HCT116 (cell line): Measurements from ENCODE around the gene LSS. TPM values are rescaled to one million over a fixed set of nuclear protein-coding genes. Genes with fewer than 3 reads are reported as not detected.

Experiments used
- ATAC-seq: fragments of 200-7000 bp; cut with Tn5 transposase; 2 replicates; pipeline ENCODE4 v1.9.1; 2020; ENCODE audit warnings: mild to moderate bottlenecking, moderate library complexity
- BruUV-seq: library from RNA; stranded (reverse); fragments of 400-500 nt; replicated peaks from 2 replicates; lab custom pipeline; 2021; lab: Mats Ljungman, UMichigan
- CTCF ChIA-PET: fragments of 300-600 bp; sonication (Branson Sonifier 250); formaldehyde crosslinking; loops from one replicate; lab custom pipeline; 2021; ENCODE audit warnings: antibody characterized with exemption; lab: Charles Lee
- POLR2A ChIA-PET: fragments of 300-600, 350-600 bp; sonication (Branson Sonifier 250); formaldehyde crosslinking; loops from one replicate; lab custom pipeline; 2021; ENCODE audit warnings: antibody characterized with exemption; lab: Charles Lee
- RAD21 ChIA-PET, 2 experiments: fragments of 300-600 bp; sonication (Branson Sonifier 250); formaldehyde crosslinking; loops; one replicate each; lab custom pipeline; 2023; ENCODE audit warnings: low total read pairs in 2 of 2; ENCODE audit not compliant: uncharacterized antibody in 2 of 2, unreplicated experiment in 2 of 2, low non-redundant PET in 1 of 2; lab: Charles Lee
- DNase-seq: peaks from one replicate; pipeline ENCODE4 v3.0.0-alpha.2; 2010; ENCODE audit warnings: low read depth, low spot score
- H2AFZ ChIP-seq: fragments of 200-600 bp; shearing (Covaris generic), sonication (generic); 2 replicates; pipeline ENCODE4 v1.6.1; 2017; ENCODE audit warnings: low read depth, mixed run types, mixed read lengths, antibody characterized with exemption, low read length; ENCODE audit not compliant: poor library complexity, severe bottlenecking
- H3K27ac ChIP-seq: 2 replicates; pipeline ENCODE4 v1.5.1; 2012; ENCODE audit warnings: low read depth, low read length
- H3K27me3 ChIP-seq: fragments of 200-600 bp; sonication (generic); 2 replicates; pipeline ENCODE4 v1.6.1; 2016; ENCODE audit warnings: mixed run types, low read length, mixed read lengths; ENCODE audit not compliant: insufficient read depth
- H3K36me3 ChIP-seq, 2 experiments: fragments of 200-500 bp in 1 of 2; fragments of 200-600 bp in 1 of 2; sonication (Bioruptor generic) in 1 of 2; sonication (generic) in 1 of 2; 2 replicates each; pipeline versions ENCODE4 v1.5.1 to v1.6.1; 2014 to 2016; ENCODE audit warnings: low read length in 2 of 2, inconsistent platforms in 1 of 2, mixed read lengths in 1 of 2, mixed run types in 1 of 2; ENCODE audit not compliant: insufficient read depth in 2 of 2, control insufficient read depth in 1 of 2
- H3K4me1 ChIP-seq, 2 experiments: fragments of 200-600 bp in 1 of 2; sonication (generic) in 1 of 2; 2 replicates each; pipeline versions ENCODE4 v1.5.1 to v1.6.1; 2012 to 2017; ENCODE audit warnings: low read length in 2 of 2, inconsistent platforms in 1 of 2, mild to moderate bottlenecking in 1 of 2, mixed read lengths in 1 of 2, mixed run types in 1 of 2, moderate library complexity in 1 of 2; ENCODE audit not compliant: insufficient read depth in 2 of 2, control insufficient read depth in 1 of 2
- H3K4me2 ChIP-seq: fragments of 200-600 bp; sonication (generic); 2 replicates; pipeline ENCODE4 v1.6.1; 2017; ENCODE audit warnings: mixed run types, low read length, mixed read lengths
- H3K4me3 ChIP-seq, 2 experiments: fragments of 200-600 bp in 1 of 2; sonication (generic) in 1 of 2; replicated peaks in 1 of 2; 2 replicates each; pipeline ENCODE4 v1.5.1; 2011 to 2016; ENCODE audit warnings: low read length in 2 of 2, control low read depth in 1 of 2, low read depth in 1 of 2, mild to moderate bottlenecking in 1 of 2, mixed read lengths in 1 of 2, mixed run types in 1 of 2
- H3K79me2 ChIP-seq: fragments of 200-600 bp; sonication (generic); 2 replicates; pipeline ENCODE4 v1.6.1; 2017; ENCODE audit warnings: mild to moderate bottlenecking, mixed run types, low read length, moderate library complexity, mixed read lengths; ENCODE audit not compliant: insufficient read depth
- H3K9ac ChIP-seq: fragments of 200-600 bp; sonication (generic); 2 replicates; pipeline ENCODE4 v1.6.1; 2016; ENCODE audit warnings: low read length, mixed read lengths
- H3K9me2 ChIP-seq: fragments of 200-600 bp; sonication (generic), shearing (Covaris generic); 2 replicates; pipeline ENCODE4 v1.6.1; 2017; ENCODE audit warnings: mixed run types, mild to moderate bottlenecking, moderate library complexity; ENCODE audit not compliant: insufficient read depth
- H3K9me3 ChIP-seq, 2 experiments: fragments of 200-500 bp in 1 of 2; fragments of 200-600 bp in 1 of 2; sonication (Bioruptor generic) in 1 of 2; sonication (generic) in 1 of 2; 2 replicates each; pipeline ENCODE4 v1.6.1; 2014 to 2017; ENCODE audit warnings: low read length in 2 of 2, mixed read lengths in 2 of 2, inconsistent platforms in 1 of 2, low read depth in 1 of 2, mild to moderate bottlenecking in 1 of 2, mixed run types in 1 of 2, moderate library complexity in 1 of 2; ENCODE audit not compliant: control insufficient read depth in 1 of 2, insufficient read depth in 1 of 2
- H4K20me1 ChIP-seq: fragments of 200-600 bp; sonication (generic), shearing (Covaris generic); 2 replicates; pipeline ENCODE4 v1.6.1; 2017; ENCODE audit warnings: mixed run types, mild to moderate bottlenecking, moderate library complexity; ENCODE audit not compliant: insufficient read depth
- CBX3 ChIP-seq: IDR thresholded peaks from 2 replicates; pipeline ENCODE4 v1.6.1; 2012; ENCODE audit warnings: low read depth
- CTCF ChIP-seq, 3 experiments: fragments of 200-600 bp in 1 of 3; sonication (generic) in 1 of 3; IDR thresholded peaks in 2 of 3; conservative IDR thresholded peaks in 1 of 3; 2 replicates each; pipeline ENCODE4 v1.5.1; 2012 to 2017; ENCODE audit warnings: low read depth in 2 of 3, low read length in 2 of 3, antibody characterized with exemption in 1 of 3, borderline replicate concordance in 1 of 3, control low read depth in 1 of 3, mild to moderate bottlenecking in 1 of 3, mixed read lengths in 1 of 3, mixed run types in 1 of 3, moderate library complexity in 1 of 3; ENCODE audit not compliant: insufficient read depth in 1 of 3
- EGR1 ChIP-seq: IDR thresholded peaks from 2 replicates; pipeline ENCODE4 v1.6.1; 2012; ENCODE audit warnings: low read depth
- ELF1 ChIP-seq: IDR thresholded peaks from 2 replicates; pipeline ENCODE4 v1.6.1; 2012; ENCODE audit warnings: low read depth, borderline replicate concordance
- EZH2 ChIP-seq: fragments of 200-600 bp; sonication (generic); IDR thresholded peaks from 2 replicates; pipeline ENCODE4 v1.6.1; 2017; ENCODE audit warnings: antibody characterized with exemption, mixed run types
- FOSL1 ChIP-seq: IDR thresholded peaks from 2 replicates; pipeline ENCODE4 v1.6.1; 2012; ENCODE audit warnings: low read depth
- JUND ChIP-seq: IDR thresholded peaks from 2 replicates; pipeline ENCODE4 v1.6.1; 2012
- POLR2A ChIP-seq: IDR thresholded peaks from 2 replicates; pipeline ENCODE4 v1.7.0; 2011; ENCODE audit warnings: borderline replicate concordance; ENCODE audit not compliant: insufficient read depth, insufficient read length; ENCODE audit errors: extremely low read depth
- POLR2AphosphoS5 ChIP-seq: IDR thresholded peaks from 2 replicates; pipeline ENCODE4 v1.6.1; 2011; ENCODE audit warnings: mild to moderate bottlenecking, low read depth, low read length, moderate library complexity
- RAD21 ChIP-seq: IDR thresholded peaks from 2 replicates; pipeline ENCODE4 v1.6.1; 2012; ENCODE audit warnings: low read depth, mild to moderate bottlenecking
- REST ChIP-seq: IDR thresholded peaks from 2 replicates; pipeline ENCODE4 v1.6.1; 2012; ENCODE audit warnings: low read depth
- SP1 ChIP-seq: IDR thresholded peaks from 2 replicates; pipeline ENCODE4 v1.6.1; 2012; ENCODE audit warnings: low read depth
- SRF ChIP-seq: IDR thresholded peaks from 2 replicates; pipeline ENCODE4 v1.6.1; 2012; ENCODE audit warnings: low read depth
- YY1 ChIP-seq: IDR thresholded peaks from 2 replicates; pipeline ENCODE4 v1.6.1; 2011; ENCODE audit warnings: low read length, low read depth, moderate library complexity, mild to moderate bottlenecking; ENCODE audit not compliant: insufficient replicate concordance; ENCODE audit errors: extremely low read depth
- ZFX ChIP-seq: fragments of 450-650 bp; IDR thresholded peaks from 2 replicates; pipeline ENCODE4 v1.6.1; 2017
- ZNF274 ChIP-seq: fragments of 200-500 bp; sonication (Bioruptor generic); IDR thresholded peaks from 2 replicates; pipeline ENCODE4 v1.6.1; 2014; ENCODE audit warnings: mild to moderate bottlenecking, low read depth, low read length, inconsistent platforms
- intact Hi-C: fragments of 100-400 bp; cut with micrococcal nuclease; formaldehyde crosslinking; loops from 2 replicates; pipeline ENCODE4 v1.10.0; 2022
- total RNA-seq: library from RNA; stranded (reverse); gene quantifications from one replicate; pipeline ENCODE4 v1.2.1, GENCODE V29; 2021; ENCODE audit not compliant: unreplicated experiment
- TF ChIP-seq, protein P1 (sequence below): IDR thresholded peaks from 2 replicates; pipeline ENCODE4 v1.6.1; 2012
- TF ChIP-seq, protein P2 (sequence below): IDR thresholded peaks from 2 replicates; pipeline ENCODE4 v1.6.1; 2011; ENCODE audit warnings: mild to moderate bottlenecking, low read length, moderate library complexity; ENCODE audit not compliant: insufficient replicate concordance; ENCODE audit errors: extremely low read depth

The LSS gene
- total RNA-seq, 1 experiment from 2014 or later, result 44.7 TPM

- ATAC-seq, result no peak
- ChIA-PET RAD21 (no interaction called here), POLR2A (no interaction called here), CTCF (no interaction called here)
- H3K27ac ChIP-seq, result no peak overlapping the region
- H3K79me2 ChIP-seq, result no peaks in the 10 kb centered on the region
- H4K20me1 ChIP-seq, result no peaks in the 10 kb centered on the region
- no peak overlapping the region for H2AFZ ChIP-seq
- no peak overlapping the region for H3K9ac ChIP-seq
- H3K9me2 ChIP-seq, result no peaks in the 10 kb centered on the region
- no peak overlapping the region for H3K4me3 ChIP-seq
- H3K4me2 ChIP-seq, result no peak overlapping the region
- no peaks in the 10 kb centered on the region for H3K36me3 ChIP-seq
- H3K4me1 ChIP-seq, result no peaks in the 10 kb centered on the region
- peaks cover 35% of the 10 kb centered on the region for H3K27me3 ChIP-seq
- BruUV-seq, result no TSS peak
- TF ChIP-seq REST, result no peak
- TF ChIP-seq, protein P1, sequence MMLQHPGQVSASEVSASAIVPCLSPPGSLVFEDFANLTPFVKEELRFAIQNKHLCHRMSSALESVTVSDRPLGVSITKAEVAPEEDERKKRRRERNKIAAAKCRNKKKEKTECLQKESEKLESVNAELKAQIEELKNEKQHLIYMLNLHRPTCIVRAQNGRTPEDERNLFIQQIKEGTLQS, result no peak
- no peak for TF ChIP-seq SP1
- no peak for TF ChIP-seq FOSL1
- no peak for TF ChIP-seq RAD21
- TF ChIP-seq, protein P2, sequence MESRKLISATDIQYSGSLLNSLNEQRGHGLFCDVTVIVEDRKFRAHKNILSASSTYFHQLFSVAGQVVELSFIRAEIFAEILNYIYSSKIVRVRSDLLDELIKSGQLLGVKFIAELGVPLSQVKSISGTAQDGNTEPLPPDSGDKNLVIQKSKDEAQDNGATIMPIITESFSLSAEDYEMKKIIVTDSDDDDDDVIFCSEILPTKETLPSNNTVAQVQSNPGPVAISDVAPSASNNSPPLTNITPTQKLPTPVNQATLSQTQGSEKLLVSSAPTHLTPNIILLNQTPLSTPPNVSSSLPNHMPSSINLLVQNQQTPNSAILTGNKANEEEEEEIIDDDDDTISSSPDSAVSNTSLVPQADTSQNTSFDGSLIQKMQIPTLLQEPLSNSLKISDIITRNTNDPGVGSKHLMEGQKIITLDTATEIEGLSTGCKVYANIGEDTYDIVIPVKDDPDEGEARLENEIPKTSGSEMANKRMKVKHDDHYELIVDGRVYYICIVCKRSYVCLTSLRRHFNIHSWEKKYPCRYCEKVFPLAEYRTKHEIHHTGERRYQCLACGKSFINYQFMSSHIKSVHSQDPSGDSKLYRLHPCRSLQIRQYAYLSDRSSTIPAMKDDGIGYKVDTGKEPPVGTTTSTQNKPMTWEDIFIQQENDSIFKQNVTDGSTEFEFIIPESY, result no peak
- TF ChIP-seq CBX3, result no peak
- no peak for TF ChIP-seq ZNF274
- no peak for TF ChIP-seq ZFX
- no peak for TF ChIP-seq JUND
- no peak for TF ChIP-seq POLR2AphosphoS5
- TF ChIP-seq YY1, result no peak
- TF ChIP-seq SRF, result no peak
- no peak for TF ChIP-seq EZH2
- TF ChIP-seq EGR1, result no peak
- no peak for TF ChIP-seq POLR2A
- no peak for TF ChIP-seq ELF1
- no peak for TF ChIP-seq CTCF (IDR thresholded peaks at IDR 0.05 in 2 of 3, conservative IDR thresholded peaks at IDR 0.05 in 1 of 3; ENCODE audit: borderline replicate concordance in 1 of 3, insufficient read depth in 1 of 3, low read depth in 2 of 3, low read length in 2 of 3)
- H3K9me3 ChIP-seq, result peaks cover 0 to 5% of the 10 kb centered on the region in 2 experiments; a peak in 1 of 4 replicates
- intact Hi-C loops, result no loop called here
- no peak for DNase-seq
Measured at GRCh38 chr21:46171996-46172862, 56.3 kb downstream of the LSS start.
